HFFc6 (cell line): Measurements from ENCODE around the gene NEK6. TPM values are rescaled to one million over a fixed set of nuclear protein-coding genes. Genes with fewer than 3 reads are reported as not detected.

Experiments
- DNase-seq: peaks from one replicate; pipeline ENCODE4 v3.0.0-alpha.2; 2018
- H3K27ac Mint-ChIP-seq: 2 replicates; pipeline ENCODE4 v1.8.0; 2020; ENCODE audit warnings: mild to moderate bottlenecking, mixed read lengths
- H3K27me3 Mint-ChIP-seq: 2 replicates; pipeline ENCODE4 v1.8.0; 2021; ENCODE audit warnings: mild to moderate bottlenecking, moderate library complexity, mixed read lengths; ENCODE audit not compliant: insufficient read depth
- H3K36me3 Mint-ChIP-seq: 2 replicates; pipeline ENCODE4 v1.8.0; 2021; ENCODE audit warnings: low read depth, mixed read lengths
- H3K4me1 Mint-ChIP-seq: 2 replicates; pipeline ENCODE4 v1.8.0; 2020; ENCODE audit warnings: low read depth, mixed read lengths
- H3K4me3 Mint-ChIP-seq: 2 replicates; pipeline ENCODE4 v1.8.0; 2020; ENCODE audit warnings: mild to moderate bottlenecking, moderate library complexity, mixed read lengths
- H3K9me3 Mint-ChIP-seq: 2 replicates; pipeline ENCODE4 v1.8.0; 2020; ENCODE audit warnings: mild to moderate bottlenecking, mixed read lengths
- total RNA-seq, 6 experiments: library from RNA; stranded (reverse); fragmentation: NEBNext Ultra II Directional; extraction: Animal tissue kit (Norgen Biotek cat#: 25700); gene quantifications; 2 replicates in 1 of 6; 3 replicates in 5 of 6; pipeline ENCODE4 v1.2.3, GENCODE V29; 2021
- TF ChIP-seq, protein P1 (sequence below): fragments of 200-600 bp; sonication (generic); IDR thresholded peaks from 2 replicates; pipeline ENCODE4 v1.5.0; 2021; ENCODE audit warnings: antibody characterized with exemption, mild to moderate bottlenecking

The NEK6 gene
- total RNA-seq, 6 experiments from 2014 or later = 66.5 to 81.1 (median 71.4) TPM

DNA sequence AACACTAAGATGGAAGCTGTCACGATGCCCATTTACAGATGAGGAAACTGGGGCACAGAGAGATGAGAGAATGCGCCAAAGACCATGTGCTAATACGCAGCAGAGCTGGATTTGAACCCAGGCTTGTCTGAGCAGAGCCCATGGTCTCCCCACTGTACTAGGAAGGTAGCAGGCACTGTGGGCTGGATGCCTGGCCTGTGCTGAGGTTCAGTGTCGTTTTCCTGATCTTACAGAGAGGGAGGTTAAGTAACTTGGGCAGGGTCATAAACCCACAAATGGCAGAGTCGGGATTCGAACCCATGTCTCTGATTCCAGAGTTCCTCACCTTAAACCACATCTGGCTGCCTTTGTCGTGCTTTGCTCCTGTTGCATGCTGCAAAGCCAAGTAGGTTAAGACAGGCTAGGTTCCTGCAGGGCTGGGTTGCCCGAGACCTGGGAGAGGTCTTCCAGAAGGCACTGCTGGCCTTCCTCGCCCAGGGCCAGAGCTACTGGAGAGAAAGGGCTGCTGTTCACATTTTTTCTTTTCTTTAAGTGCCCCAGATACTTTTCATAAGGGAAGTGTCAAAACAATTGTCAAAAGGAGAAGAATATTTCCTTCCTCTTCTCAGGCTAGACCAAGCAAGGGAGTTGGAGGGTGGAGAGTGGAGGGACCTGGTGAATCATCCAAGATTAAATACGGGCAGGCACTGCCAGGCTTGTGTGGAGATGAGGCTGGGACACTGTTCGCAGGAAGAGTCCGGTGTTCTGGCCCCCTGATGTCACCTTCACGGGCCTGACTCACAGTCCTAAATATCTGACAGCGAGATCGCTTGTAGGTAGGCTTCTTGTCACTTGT lies 3.2 kb downstream of the NEK6 start:
- peaks cover 32% of the 10 kb centered on the region for H3K36me3 Mint-ChIP-seq
- peaks cover 81% of the 10 kb centered on the region for H3K4me1 Mint-ChIP-seq
- H3K9me3 Mint-ChIP-seq = no peaks in the 10 kb centered on the region
- H3K27ac Mint-ChIP-seq = peak overlapping the region; percentile 90
- peak overlapping the region; percentile 94 for H3K4me3 Mint-ChIP-seq
- TF ChIP-seq, protein P1, sequence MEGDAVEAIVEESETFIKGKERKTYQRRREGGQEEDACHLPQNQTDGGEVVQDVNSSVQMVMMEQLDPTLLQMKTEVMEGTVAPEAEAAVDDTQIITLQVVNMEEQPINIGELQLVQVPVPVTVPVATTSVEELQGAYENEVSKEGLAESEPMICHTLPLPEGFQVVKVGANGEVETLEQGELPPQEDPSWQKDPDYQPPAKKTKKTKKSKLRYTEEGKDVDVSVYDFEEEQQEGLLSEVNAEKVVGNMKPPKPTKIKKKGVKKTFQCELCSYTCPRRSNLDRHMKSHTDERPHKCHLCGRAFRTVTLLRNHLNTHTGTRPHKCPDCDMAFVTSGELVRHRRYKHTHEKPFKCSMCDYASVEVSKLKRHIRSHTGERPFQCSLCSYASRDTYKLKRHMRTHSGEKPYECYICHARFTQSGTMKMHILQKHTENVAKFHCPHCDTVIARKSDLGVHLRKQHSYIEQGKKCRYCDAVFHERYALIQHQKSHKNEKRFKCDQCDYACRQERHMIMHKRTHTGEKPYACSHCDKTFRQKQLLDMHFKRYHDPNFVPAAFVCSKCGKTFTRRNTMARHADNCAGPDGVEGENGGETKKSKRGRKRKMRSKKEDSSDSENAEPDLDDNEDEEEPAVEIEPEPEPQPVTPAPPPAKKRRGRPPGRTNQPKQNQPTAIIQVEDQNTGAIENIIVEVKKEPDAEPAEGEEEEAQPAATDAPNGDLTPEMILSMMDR = no peak
- peaks cover 6% of the 10 kb centered on the region for H3K27me3 Mint-ChIP-seq
- peak; percentile 60 for DNase-seq

DNA sequence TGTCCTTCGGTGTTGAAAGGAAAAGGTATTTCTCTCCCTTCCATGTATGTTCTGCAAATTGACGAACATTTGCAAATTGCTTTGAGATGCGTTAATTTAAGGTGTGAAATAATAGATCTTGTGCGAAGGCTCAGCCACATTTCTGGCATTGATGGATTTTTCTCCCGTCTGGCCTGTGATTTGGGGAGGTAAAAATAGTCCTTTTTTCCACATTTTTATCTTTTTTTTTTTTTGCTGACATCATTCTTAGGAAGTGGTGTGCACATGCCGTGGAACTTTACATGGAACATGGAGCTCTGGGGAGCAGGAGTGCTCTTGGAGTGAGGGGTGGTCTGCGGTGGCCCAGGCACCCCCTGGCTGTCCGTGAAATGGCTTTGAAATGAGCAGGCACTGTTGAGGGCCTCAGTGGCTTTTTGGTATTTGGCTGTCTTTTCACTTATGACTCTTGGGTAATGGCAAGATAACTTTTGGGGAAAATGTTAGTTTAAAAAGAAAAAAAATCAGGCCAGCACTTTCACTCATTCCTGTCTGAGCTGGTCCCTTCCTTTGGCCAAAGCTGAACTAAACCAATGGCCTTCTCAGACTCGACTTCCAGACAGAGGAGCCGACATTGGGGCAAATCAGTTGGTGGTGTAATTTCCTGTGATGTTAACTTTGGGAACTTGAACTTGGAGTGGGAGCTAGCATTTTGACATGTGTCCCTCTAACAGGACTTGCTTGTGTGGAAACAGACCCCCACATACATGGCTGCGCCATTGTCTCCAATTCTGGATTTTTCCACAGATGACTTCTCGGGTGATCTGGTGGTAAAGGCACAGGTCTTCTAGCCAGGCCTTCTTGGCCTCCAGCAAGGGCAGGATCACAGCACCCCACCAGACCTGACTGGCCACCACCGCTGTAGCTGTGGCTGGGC lies 4.2 kb downstream of the NEK6 start:
- H3K36me3 Mint-ChIP-seq = peaks cover 33% of the 10 kb centered on the region
- H3K27ac Mint-ChIP-seq = peak overlapping the region; percentile 90
- no peak for DNase-seq
- peaks cover 4% of the 10 kb centered on the region for H3K27me3 Mint-ChIP-seq
- H3K9me3 Mint-ChIP-seq = no peaks in the 10 kb centered on the region
- TF ChIP-seq, protein P1 = no peak
- H3K4me1 Mint-ChIP-seq = peaks cover 81% of the 10 kb centered on the region
- H3K4me3 Mint-ChIP-seq = peak overlapping the region; percentile 94

DNA sequence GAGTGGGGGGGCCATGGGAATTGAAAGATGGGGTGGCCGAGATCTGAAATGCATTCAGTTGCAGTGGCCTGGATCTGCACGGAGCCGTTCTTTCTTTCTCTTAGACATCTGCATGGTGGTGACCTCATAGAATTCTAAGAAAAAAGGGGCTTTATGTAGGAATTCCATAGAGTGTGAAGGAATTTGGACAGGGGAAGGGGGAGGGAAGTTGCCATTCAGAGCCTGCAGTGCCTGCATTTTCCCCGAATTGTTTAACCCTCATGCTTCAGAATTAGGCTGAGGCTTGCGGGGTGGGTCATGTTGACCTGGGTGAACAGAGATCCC lies 4.9 kb downstream of the NEK6 start:
- no peak for DNase-seq
- peak overlapping the region; percentile 94; the same call in 1 of the 2 replicates for H3K4me3 Mint-ChIP-seq
- peaks cover 81% of the 10 kb centered on the region for H3K4me1 Mint-ChIP-seq
- H3K27me3 Mint-ChIP-seq = peaks cover 3% of the 10 kb centered on the region
- H3K9me3 Mint-ChIP-seq = no peaks in the 10 kb centered on the region
- H3K27ac Mint-ChIP-seq = peak overlapping the region; percentile 90
- TF ChIP-seq, protein P1 = no peak
- peaks cover 33% of the 10 kb centered on the region for H3K36me3 Mint-ChIP-seq

- Mint-ChIP-seq H3K36me3 (peaks cover 31% of the 10 kb centered on the region), H3K27me3 (peaks cover 3% of the 10 kb centered on the region), H3K4me3 (no peak overlapping the region), H3K9me3 (no peaks in the 10 kb centered on the region), H3K4me1 (peaks cover 86% of the 10 kb centered on the region), H3K27ac (no peak overlapping the region)
- no peak for DNase-seq
- TF ChIP-seq, protein P1 = no peak
Observed at GRCh38 chr9:124263213-124263612, 5.5 kb downstream of the NEK6 start.

GRCh38 chr9:124263800-124264426 lies 6.2 kb downstream of the NEK6 start:
- Mint-ChIP-seq H3K9me3 (no peaks in the 10 kb centered on the region), H3K4me1 (peaks cover 90% of the 10 kb centered on the region), H3K4me3 (no peak overlapping the region), H3K27me3 (peaks cover 3% of the 10 kb centered on the region), H3K27ac (peak overlapping the region; percentile 60; the same call in 1 of the 2 replicates), H3K36me3 (peaks cover 29% of the 10 kb centered on the region)
- TF ChIP-seq, protein P1 = no peak
- no peak for DNase-seq
